GM21390 (cell line): ENCODE results near the gene LFNG.
"Not testable (repeated sequence)": the region's sequence is repeated elsewhere in the genome, so short reads cannot be mapped to it uniquely, and the experiment has no call there.

Experiments used
- ATAC-seq: cut with Tn5 transposase; IDR thresholded peaks from one replicate; pipeline ENCODE4 v1.9.1; 2021; ENCODE audit not compliant: unreplicated experiment

The LFNG gene

GRCh38 chr7:2529161-2530070, 9.8 kb downstream of the LFNG start:
- ATAC-seq = no peak

GRCh38 chr7:2530071-2530987, 10.8 kb downstream of the LFNG start:
- ATAC-seq = no peak

- ATAC-seq = not testable (repeated sequence)
Observed at GRCh38 chr7:2530994-2531795, 11.6 kb downstream of the LFNG start.

GRCh38 chr7:2531796-2532110, 12.2 kb downstream of the LFNG start:
- ATAC-seq = not testable (repeated sequence)

- not testable (repeated sequence) for ATAC-seq
Observed at GRCh38 chr7:2532199-2532772, 12.7 kb downstream of the LFNG start.

GRCh38 chr7:2532816-2533215, 13.2 kb downstream of the LFNG start:
- not testable (repeated sequence) for ATAC-seq

GRCh38 chr7:2533566-2533965, 14.0 kb downstream of the LFNG start:
- not testable (repeated sequence) for ATAC-seq

GRCh38 chr7:2534214-2534613, 14.6 kb downstream of the LFNG start:
- not testable (repeated sequence) for ATAC-seq

- ATAC-seq = not testable (repeated sequence)
Observed at GRCh38 chr7:2535872-2536627, 16.5 kb downstream of the LFNG start.

GRCh38 chr7:2537981-2538851, 18.6 kb downstream of the LFNG start:
- ATAC-seq = no peak

- no peak for ATAC-seq
Observed at GRCh38 chr7:2539031-2539911, 19.7 kb downstream of the LFNG start.

- no peak for ATAC-seq
Observed at GRCh38 chr7:2540133-2540532, 20.6 kb downstream of the LFNG start.

- ATAC-seq = no peak
Observed at GRCh38 chr7:2540641-2541051, 21.1 kb downstream of the LFNG start.

GRCh38 chr7:2541291-2542010, 21.9 kb downstream of the LFNG start:
- ATAC-seq = no peak

- ATAC-seq = no peak
Observed at GRCh38 chr7:2542011-2542915, 22.7 kb downstream of the LFNG start.
